Osteoblast (primary cell): ENCODE data around the gene SLC39A11. TPM values are rescaled to one million over a fixed set of nuclear protein-coding genes. Genes with fewer than 3 reads are reported as not detected.

Experiments
- DNase-seq: peaks from one replicate; pipeline ENCODE4 v3.0.0; 2011; ENCODE audit warnings: low spot score, mixed read lengths; ENCODE audit not compliant: insufficient read length; ENCODE audit errors: missing footprints
- H2AFZ ChIP-seq: 2 replicates; pipeline ENCODE4 v1.6.0; 2011; ENCODE audit warnings: mild to moderate bottlenecking, low read length
- H3K27ac ChIP-seq: 2 replicates; pipeline ENCODE4 v1.5.1; 2011; ENCODE audit warnings: mild to moderate bottlenecking, low read depth, low read length, moderate library complexity
- H3K27me3 ChIP-seq: 2 replicates; pipeline ENCODE4 v1.6.0; 2012; ENCODE audit warnings: mild to moderate bottlenecking, control low read depth, inconsistent platforms, low read length, moderate library complexity; ENCODE audit not compliant: insufficient read depth
- H3K36me3 ChIP-seq: 2 replicates; pipeline ENCODE4 v1.5.1; 2011; ENCODE audit warnings: mild to moderate bottlenecking, low read length, control low read depth, moderate library complexity; ENCODE audit not compliant: insufficient read depth
- H3K4me1 ChIP-seq: 2 replicates; pipeline ENCODE4 v1.5.1; 2011; ENCODE audit warnings: mild to moderate bottlenecking, low read length, control low read depth, moderate library complexity; ENCODE audit not compliant: insufficient read depth
- H3K4me2 ChIP-seq: 2 replicates; pipeline ENCODE4 v1.6.0; 2011; ENCODE audit warnings: mild to moderate bottlenecking, low read length; ENCODE audit not compliant: insufficient read depth
- H3K4me3 ChIP-seq: fragments of 200-600 bp; sonication (generic); 3 replicates; pipeline ENCODE4 v1.5.1; 2012; ENCODE audit warnings: mild to moderate bottlenecking, low read length, inconsistent platforms; ENCODE audit not compliant: insufficient read depth
- H3K79me2 ChIP-seq: 2 replicates; pipeline ENCODE4 v1.6.0; 2012; ENCODE audit warnings: mild to moderate bottlenecking, low read length, control low read depth, inconsistent platforms; ENCODE audit not compliant: insufficient read depth
- H3K9me3 ChIP-seq: 2 replicates; pipeline ENCODE4 v1.5.1; 2011; ENCODE audit warnings: low read depth, low read length, control low read depth
- H4K20me1 ChIP-seq: 2 replicates; pipeline ENCODE4 v1.6.0; 2012; ENCODE audit warnings: mild to moderate bottlenecking, low read length, control low read depth; ENCODE audit not compliant: insufficient read depth
- CTCF ChIP-seq: IDR thresholded peaks from 2 replicates; pipeline ENCODE4 v1.5.1; 2011; ENCODE audit warnings: mild to moderate bottlenecking, low read depth, low read length, moderate library complexity; ENCODE audit errors: extremely low read depth
- total RNA-seq: library from RNA; depleted of rRNA; stranded (reverse); fragments of >200 nt; gene quantifications from 2 replicates; pipeline ENCODE4 v1.2.3, GENCODE V29; 2012

Gene SLC39A11
- total RNA-seq, 1 donor = 27.1 TPM

- Histone ChIP-seq H3K4me1 (no peaks in the 10 kb centered on the region), H3K27ac (no peak overlapping the region), H3K4me2 (no peak overlapping the region), H3K36me3 (no peaks in the 10 kb centered on the region), H3K27me3 (no peaks in the 10 kb centered on the region), H3K9me3 (no peaks in the 10 kb centered on the region), H3K4me3 (no peak overlapping the region), H2AFZ (no peak overlapping the region), H4K20me1 (no peaks in the 10 kb centered on the region), H3K79me2 (no peaks in the 10 kb centered on the region)
- TF ChIP-seq CTCF = no peak
- no peak for DNase-seq
Observed at GRCh38 chr17:73119631-73120030, 27.1 kb upstream of the SLC39A11 start.

- no peaks in the 10 kb centered on the region for H4K20me1 ChIP-seq
- H3K27ac ChIP-seq = no peak overlapping the region
- H3K36me3 ChIP-seq = no peaks in the 10 kb centered on the region
- H3K79me2 ChIP-seq = no peaks in the 10 kb centered on the region
- no peak overlapping the region for H3K4me3 ChIP-seq
- no peak for DNase-seq
- no peak overlapping the region for H2AFZ ChIP-seq
- no peaks in the 10 kb centered on the region for H3K9me3 ChIP-seq
- H3K27me3 ChIP-seq = no peaks in the 10 kb centered on the region
- H3K4me1 ChIP-seq = no peaks in the 10 kb centered on the region
- H3K4me2 ChIP-seq = no peak overlapping the region
- no peak for TF ChIP-seq CTCF
Observed at GRCh38 chr17:73118951-73119391, 26.5 kb upstream of the SLC39A11 start.

- no peaks in the 10 kb centered on the region for H4K20me1 ChIP-seq
- H3K4me1 ChIP-seq = no peaks in the 10 kb centered on the region
- H3K27me3 ChIP-seq = no peaks in the 10 kb centered on the region
- H3K36me3 ChIP-seq = no peaks in the 10 kb centered on the region
- no peaks in the 10 kb centered on the region for H3K79me2 ChIP-seq
- no peak for TF ChIP-seq CTCF
- H3K9me3 ChIP-seq = no peaks in the 10 kb centered on the region
- no peak overlapping the region for H3K4me3 ChIP-seq
- no peak overlapping the region for H2AFZ ChIP-seq
- DNase-seq = no peak
- H3K4me2 ChIP-seq = no peak overlapping the region
- H3K27ac ChIP-seq = no peak overlapping the region
Observed at GRCh38 chr17:73118139-73118538, 25.7 kb upstream of the SLC39A11 start.

GRCh38 chr17:73112246-73112645 lies 19.8 kb upstream of the SLC39A11 start:
- Histone ChIP-seq H3K27me3 (peaks cover 3% of the 10 kb centered on the region), H3K36me3 (no peaks in the 10 kb centered on the region), H4K20me1 (no peaks in the 10 kb centered on the region), H3K9me3 (no peaks in the 10 kb centered on the region), H3K79me2 (no peaks in the 10 kb centered on the region), H2AFZ (no peak overlapping the region), H3K4me1 (no peaks in the 10 kb centered on the region), H3K4me2 (no peak overlapping the region), H3K4me3 (no peak overlapping the region), H3K27ac (no peak overlapping the region)
- TF ChIP-seq CTCF = no peak
- no peak for DNase-seq
